Stimulated activated CD4-positive, alpha-beta T cell treated with anti-CD3 and anti-CD28 coated beads, Interleukin-12 subunit alpha, Interleukin-12 subunit beta, amount 100 ng/mL, for 48 hours (primary cell): ENCODE results near the gene SLC35E1.

Source experiments
- DNase-seq, 3 donors: peaks; one replicate each; pipeline ENCODE4 v3.0.0-alpha.2; 2020; ENCODE audit warnings: low read depth in 2 of 3, low spot score in 1 of 3

The SLC35E1 gene

GRCh38 chr19:16599655-16600346 lies 27.6 kb upstream of the SLC35E1 start:
- DNase-seq, result no peak

- DNase-seq, result no peak
Observed at GRCh38 chr19:16598848-16599247, 26.6 kb upstream of the SLC35E1 start.

GRCh38 chr19:16596399-16596798 lies 24.2 kb upstream of the SLC35E1 start:
- DNase-seq, result no peak

- no peak for DNase-seq
Observed at GRCh38 chr19:16595097-16595496, 22.9 kb upstream of the SLC35E1 start.

GRCh38 chr19:16594681-16595091 lies 22.5 kb upstream of the SLC35E1 start:
- no peak for DNase-seq

GRCh38 chr19:16594131-16594586 lies 21.9 kb upstream of the SLC35E1 start:
- peak in 1 of 3 donors; percentile 28 for DNase-seq

GRCh38 chr19:16593181-16593580 lies 21.0 kb upstream of the SLC35E1 start:
- DNase-seq, result no peak

- no peak for DNase-seq
Observed at GRCh38 chr19:16591803-16592556, 19.8 kb upstream of the SLC35E1 start.

GRCh38 chr19:16590876-16591802 lies 18.9 kb upstream of the SLC35E1 start:
- no peak for DNase-seq

GRCh38 chr19:16589917-16590316 lies 17.7 kb upstream of the SLC35E1 start:
- DNase-seq, result no peak

GRCh38 chr19:16588824-16589577 lies 16.8 kb upstream of the SLC35E1 start:
- no peak for DNase-seq

GRCh38 chr19:16587833-16588823 lies 15.9 kb upstream of the SLC35E1 start:
- peak; percentile 45 to 54 (median 48) for DNase-seq

- peak in 1 of 3 donors; percentile 28 for DNase-seq
Observed at GRCh38 chr19:16586991-16587832, 15.0 kb upstream of the SLC35E1 start.

GRCh38 chr19:16586477-16586871 lies 14.3 kb upstream of the SLC35E1 start:
- DNase-seq, result no peak

- peak in 1 of 3 donors; percentile 29 for DNase-seq
Observed at GRCh38 chr19:16585808-16586476, 13.7 kb upstream of the SLC35E1 start.

- DNase-seq, result no peak
Observed at GRCh38 chr19:16585094-16585801, 13.0 kb upstream of the SLC35E1 start.
